Measurements from ENCODE around the gene OR8U1. TPM values are rescaled to one million over a fixed set of nuclear protein-coding genes. Genes with fewer than 3 reads are reported as not detected.

OR8U1 gene
- total RNA-seq, 1 experiment from 2014 or later, result not detected

DNA sequence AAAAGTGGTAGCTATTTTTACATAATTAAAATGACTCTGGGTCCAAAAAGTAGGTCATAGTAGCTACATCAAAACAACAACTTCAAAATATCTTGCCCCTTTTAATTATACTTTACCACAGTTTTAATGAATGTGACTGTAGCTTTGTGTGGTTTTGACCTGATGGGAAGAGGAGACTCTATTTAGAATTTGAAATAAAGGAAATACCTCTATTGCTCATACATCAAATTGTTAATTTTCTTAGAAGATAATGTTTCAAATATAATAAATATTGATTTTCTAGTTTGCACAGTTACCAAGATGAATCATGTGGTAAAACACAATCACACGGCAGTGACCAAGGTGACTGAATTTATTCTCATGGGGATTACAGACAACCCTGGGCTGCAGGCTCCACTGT is 29.7 kb upstream of the OR8U1 start, which contains the start of gene OR8K1:
Gene OR8K1, plus strand, starts transcription at position 301 of the 400 bp plus-strand sequence. Its CDS starts 0 bp downstream, at position 301.
- intact Hi-C loops (cut with micrococcal nuclease; ENCODE audit: unreplicated experiment), result no loop called here
- Histone ChIP-seq H3K27ac (ENCODE audit: low read length) (no peak within 1 kb of the TSS), H3K4me1 (ENCODE audit: control insufficient read depth, insufficient read depth, low read length) (no peaks in the 10 kb centered on the region), H3K4me3 (ENCODE audit: low read depth in 2 of 2, low read length in 2 of 2) (no peak within 1 kb of the TSS), H3K36me3 (ENCODE audit: control insufficient read depth, insufficient read depth, low read length) (no peaks in the 10 kb centered on the region), H3K9me3 (ENCODE audit: control insufficient read depth, insufficient read depth, low read depth, low read length) (no peaks in the 10 kb centered on the region), H3K27me3 (ENCODE audit: control insufficient read depth, insufficient read depth, low read length) (no peaks in the 10 kb centered on the region)
- in situ Hi-C loops (cut with HindIII; ENCODE audit: low pct_unique_long_range_greater_than_20kb, low sequenced_read_pairs), result no loop called here
- no peak for ATAC-seq
- no peak for TF ChIP-seq SIN3A (IDR thresholded peaks at IDR 0.05; ENCODE audit: borderline replicate concordance, insufficient read depth, low read depth, low read length)
- no peak for TF ChIP-seq TCF7L2 (IDR thresholded peaks at IDR 0.05; ENCODE audit: low read depth, low read length)
- TF ChIP-seq, protein P1, sequence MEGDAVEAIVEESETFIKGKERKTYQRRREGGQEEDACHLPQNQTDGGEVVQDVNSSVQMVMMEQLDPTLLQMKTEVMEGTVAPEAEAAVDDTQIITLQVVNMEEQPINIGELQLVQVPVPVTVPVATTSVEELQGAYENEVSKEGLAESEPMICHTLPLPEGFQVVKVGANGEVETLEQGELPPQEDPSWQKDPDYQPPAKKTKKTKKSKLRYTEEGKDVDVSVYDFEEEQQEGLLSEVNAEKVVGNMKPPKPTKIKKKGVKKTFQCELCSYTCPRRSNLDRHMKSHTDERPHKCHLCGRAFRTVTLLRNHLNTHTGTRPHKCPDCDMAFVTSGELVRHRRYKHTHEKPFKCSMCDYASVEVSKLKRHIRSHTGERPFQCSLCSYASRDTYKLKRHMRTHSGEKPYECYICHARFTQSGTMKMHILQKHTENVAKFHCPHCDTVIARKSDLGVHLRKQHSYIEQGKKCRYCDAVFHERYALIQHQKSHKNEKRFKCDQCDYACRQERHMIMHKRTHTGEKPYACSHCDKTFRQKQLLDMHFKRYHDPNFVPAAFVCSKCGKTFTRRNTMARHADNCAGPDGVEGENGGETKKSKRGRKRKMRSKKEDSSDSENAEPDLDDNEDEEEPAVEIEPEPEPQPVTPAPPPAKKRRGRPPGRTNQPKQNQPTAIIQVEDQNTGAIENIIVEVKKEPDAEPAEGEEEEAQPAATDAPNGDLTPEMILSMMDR (IDR thresholded peaks at IDR 0.05), result no peak
- TF ChIP-seq, protein P2, sequence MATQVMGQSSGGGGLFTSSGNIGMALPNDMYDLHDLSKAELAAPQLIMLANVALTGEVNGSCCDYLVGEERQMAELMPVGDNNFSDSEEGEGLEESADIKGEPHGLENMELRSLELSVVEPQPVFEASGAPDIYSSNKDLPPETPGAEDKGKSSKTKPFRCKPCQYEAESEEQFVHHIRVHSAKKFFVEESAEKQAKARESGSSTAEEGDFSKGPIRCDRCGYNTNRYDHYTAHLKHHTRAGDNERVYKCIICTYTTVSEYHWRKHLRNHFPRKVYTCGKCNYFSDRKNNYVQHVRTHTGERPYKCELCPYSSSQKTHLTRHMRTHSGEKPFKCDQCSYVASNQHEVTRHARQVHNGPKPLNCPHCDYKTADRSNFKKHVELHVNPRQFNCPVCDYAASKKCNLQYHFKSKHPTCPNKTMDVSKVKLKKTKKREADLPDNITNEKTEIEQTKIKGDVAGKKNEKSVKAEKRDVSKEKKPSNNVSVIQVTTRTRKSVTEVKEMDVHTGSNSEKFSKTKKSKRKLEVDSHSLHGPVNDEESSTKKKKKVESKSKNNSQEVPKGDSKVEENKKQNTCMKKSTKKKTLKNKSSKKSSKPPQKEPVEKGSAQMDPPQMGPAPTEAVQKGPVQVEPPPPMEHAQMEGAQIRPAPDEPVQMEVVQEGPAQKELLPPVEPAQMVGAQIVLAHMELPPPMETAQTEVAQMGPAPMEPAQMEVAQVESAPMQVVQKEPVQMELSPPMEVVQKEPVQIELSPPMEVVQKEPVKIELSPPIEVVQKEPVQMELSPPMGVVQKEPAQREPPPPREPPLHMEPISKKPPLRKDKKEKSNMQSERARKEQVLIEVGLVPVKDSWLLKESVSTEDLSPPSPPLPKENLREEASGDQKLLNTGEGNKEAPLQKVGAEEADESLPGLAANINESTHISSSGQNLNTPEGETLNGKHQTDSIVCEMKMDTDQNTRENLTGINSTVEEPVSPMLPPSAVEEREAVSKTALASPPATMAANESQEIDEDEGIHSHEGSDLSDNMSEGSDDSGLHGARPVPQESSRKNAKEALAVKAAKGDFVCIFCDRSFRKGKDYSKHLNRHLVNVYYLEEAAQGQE (IDR thresholded peaks at IDR 0.05; ENCODE audit: insufficient read depth in 1 of 2, low read depth in 2 of 2, low read length in 1 of 2), result no peak
- no peak for TF ChIP-seq POLR2AphosphoS5 (IDR thresholded peaks at IDR 0.05; ENCODE audit: low read depth, low read length)
- no peak for DNase-seq (ENCODE audit: low read depth, low spot score)
- ChIA-PET CTCF (no interaction called here), POLR2A (no interaction called here)
- BruUV-seq (replicated peaks), result no TSS peak

DNA sequence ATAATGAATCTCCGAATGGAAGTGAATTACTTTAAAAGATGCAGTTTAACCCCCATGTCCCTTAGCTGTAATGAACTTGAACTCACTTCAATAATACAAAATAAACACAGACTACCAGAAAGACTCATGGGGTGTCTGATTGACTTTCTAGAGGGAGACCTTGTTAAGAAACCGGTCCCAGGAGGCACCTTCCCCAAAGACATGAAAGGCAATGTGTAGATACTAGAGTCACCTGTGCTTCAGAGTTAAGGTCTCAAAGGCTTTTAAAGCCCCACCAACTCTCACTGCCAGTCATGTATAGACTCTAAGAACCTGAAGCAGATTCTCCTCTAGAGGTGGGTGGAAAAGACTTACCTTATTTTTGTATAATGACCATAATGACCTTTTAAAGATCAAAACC is 21.4 kb upstream of the OR8U1 start, which contains the start of gene OR8J1:
Gene OR8J1, plus strand, starts transcription at position 301 of the 400 bp plus-strand sequence. CDS start 5,956 bp downstream, outside the sequence.
- BruUV-seq (replicated peaks), result no TSS peak

More for the DNA sequence above, 21.4 kb upstream of the OR8U1 start, which contains the start of gene OR8J1:
- ChIA-PET POLR2A (no interaction called here), CTCF (interaction anchor here (0.5 kb wide), 1 partner anchor 932 kb away, joined by 5 read pairs; no protein-coding TSS in a partner anchor)
- Histone ChIP-seq H3K27me3 (ENCODE audit: control insufficient read depth, insufficient read depth, low read length) (no peaks in the 10 kb centered on the region), H3K9me3 (ENCODE audit: control insufficient read depth, insufficient read depth, low read depth, low read length) (no peaks in the 10 kb centered on the region), H3K4me1 (ENCODE audit: control insufficient read depth, insufficient read depth, low read length) (no peaks in the 10 kb centered on the region), H3K4me3 (ENCODE audit: low read depth in 2 of 2, low read length in 2 of 2) (no peak within 1 kb of the TSS), H3K27ac (ENCODE audit: low read length) (no peak within 1 kb of the TSS), H3K36me3 (ENCODE audit: control insufficient read depth, insufficient read depth, low read length) (no peaks in the 10 kb centered on the region)
- TF ChIP-seq POLR2AphosphoS5 (IDR thresholded peaks at IDR 0.05; ENCODE audit: low read depth, low read length), result no peak
- TF ChIP-seq TCF7L2 (IDR thresholded peaks at IDR 0.05; ENCODE audit: low read depth, low read length), result no peak
- TF ChIP-seq SIN3A (IDR thresholded peaks at IDR 0.05; ENCODE audit: borderline replicate concordance, insufficient read depth, low read depth, low read length), result no peak
- TF ChIP-seq, protein P2 (IDR thresholded peaks at IDR 0.05; ENCODE audit: insufficient read depth in 1 of 2, low read depth in 2 of 2, low read length in 1 of 2), result no peak
- TF ChIP-seq, protein P1 (IDR thresholded peaks at IDR 0.05), result no peak
- DNase-seq (ENCODE audit: low read depth, low spot score), result no peak
- intact Hi-C loops (cut with micrococcal nuclease; ENCODE audit: unreplicated experiment), result no loop called here
- no peak for ATAC-seq
- in situ Hi-C loops (cut with HindIII; ENCODE audit: low pct_unique_long_range_greater_than_20kb, low sequenced_read_pairs), result no loop called here
